K562 (cell line): ENCODE results near the gene OXSM. TPM values are rescaled to one million over a fixed set of nuclear protein-coding genes. Genes with fewer than 3 reads are reported as not detected.

Experiments used
- ELF2 ChIP-seq: fragments of 250-450 bp; sonication (Bioruptor Pico); IDR thresholded peaks from 2 replicates; pipeline ENCODE4 v1.5.0; 2021; ENCODE audit warnings: mild to moderate bottlenecking
- FOXP1 ChIP-seq: sonication (generic); formaldehyde crosslinking; IDR thresholded peaks from 2 replicates; pipeline ENCODE4 v1.8.0; 2022; ENCODE audit warnings: mild to moderate bottlenecking, missing genetic modification reagents
- GTF2F1 ChIP-seq: IDR thresholded peaks from 2 replicates; pipeline ENCODE4 v1.6.1; 2011; ENCODE audit warnings: low read depth, low read length, improper control_type of control experiment
- ID3 ChIP-seq, 2 experiments: fragments of 250-450 bp in 1 of 2; fragments of 450-650 bp in 1 of 2; sonication (Bioruptor Pico) in 1 of 2; IDR thresholded peaks; 2 replicates each; pipeline versions ENCODE4 v1.6.1 to v1.8.0; 2016 to 2021; ENCODE audit warnings: mild to moderate bottlenecking in 2 of 2, moderate library complexity in 2 of 2, missing compliant biosample characterization in 1 of 2, missing genetic modification characterization in 1 of 2
- MAX ChIP-seq: sonication (generic); formaldehyde crosslinking; IDR thresholded peaks from 2 replicates; pipeline ENCODE4 v1.9.0; 2022; ENCODE audit warnings: mild to moderate bottlenecking, missing genetic modification reagents
- MAZ ChIP-seq, 2 experiments: fragments of 450-650 bp in 1 of 2; sonication (generic) in 1 of 2; formaldehyde crosslinking; IDR thresholded peaks in 1 of 2; conservative IDR thresholded peaks in 1 of 2; 2 replicates each; pipeline versions ENCODE4 v1.4.0 to v1.5.0; 2020; ENCODE audit warnings: mild to moderate bottlenecking in 1 of 2, missing genetic modification reagents in 1 of 2
- MLX ChIP-seq, 2 experiments: fragments of 450-650 bp in 1 of 2; sonication (generic) in 1 of 2; formaldehyde crosslinking; conservative IDR thresholded peaks; 2 replicates each; pipeline versions ENCODE4 v1.4.0 to v1.8.1; 2020 to 2022; ENCODE audit warnings: mild to moderate bottlenecking in 1 of 2, missing genetic modification reagents in 1 of 2
- SMAD4 ChIP-seq: fragments of 250-450 bp; sonication (Bioruptor Pico); conservative IDR thresholded peaks from 2 replicates; pipeline ENCODE4 v1.8.0; 2021; ENCODE audit warnings: inconsistent platforms, mild to moderate bottlenecking, moderate library complexity
- SMARCB1 ChIP-seq: IDR thresholded peaks from 2 replicates; pipeline ENCODE4 v1.6.1; 2011; ENCODE audit warnings: improper control_type of control experiment, low read depth; ENCODE audit not compliant: insufficient read length
- THAP12 ChIP-seq: fragments of 250-450 bp; sonication (Bioruptor Pico); IDR thresholded peaks from 2 replicates; pipeline ENCODE4 v1.9.0; 2021; ENCODE audit warnings: mild to moderate bottlenecking, inconsistent platforms
- TOE1 ChIP-seq, 2 experiments: fragments of 450-650 bp in 1 of 2; sonication (generic) in 1 of 2; formaldehyde crosslinking in 1 of 2; IDR thresholded peaks; 2 replicates each; pipeline versions ENCODE4 v1.7.1 to v1.8.0; 2016 to 2022; ENCODE audit warnings: borderline replicate concordance in 2 of 2, mild to moderate bottlenecking in 2 of 2, antibody characterized with exemption in 1 of 2, inconsistent platforms in 1 of 2, low read depth in 1 of 2, missing genetic modification reagents in 1 of 2, moderate library complexity in 1 of 2
- ZNF12 ChIP-seq: sonication (generic); formaldehyde crosslinking; IDR thresholded peaks from 2 replicates; pipeline ENCODE4 v1.4.0; 2020; ENCODE audit warnings: mild to moderate bottlenecking, missing genetic modification reagents
- ZNF511 ChIP-seq: sonication (generic); formaldehyde crosslinking; IDR thresholded peaks from 2 replicates; pipeline ENCODE4 v1.8.0; 2022; ENCODE audit warnings: mild to moderate bottlenecking, missing genetic modification reagents
- ZNF518B ChIP-seq: fragments of 250-450 bp; sonication (Bioruptor Pico); IDR thresholded peaks from 2 replicates; pipeline ENCODE4 v1.5.0; 2021; ENCODE audit warnings: mild to moderate bottlenecking, moderate library complexity
- polyA plus RNA-seq, 8 experiments: library from polyadenylated mRNA; depleted of rRNA in 4 of 8; stranded (reverse) in 5 of 8; unstranded in 3 of 8; fragments of >200 nt; fragmentation: Nextera tagmentation in 2 of 8; fragmentation: Illumina TruSeq in 1 of 8; extraction: Ambion mirVana in 2 of 8; extraction: Trizol in 1 of 8; gene quantifications; 2 replicates each; pipeline versions ENCODE4 v1.2.1 to v1.2.3, GENCODE V29; 2011 to 2014; ENCODE audit warnings: inconsistent platforms in 1 of 8, missing spikeins in 1 of 8
- total RNA-seq, 7 experiments: library from RNA; depleted of rRNA in 6 of 7; stranded (reverse); fragments of >200 nt in 6 of 7; fragmentation: Illumina TruSeq in 2 of 7; extraction: Trizol in 2 of 7; gene quantifications; 2 replicates each; pipeline versions ENCODE4 v1.2.1 to v1.2.3, GENCODE V29; 2011 to 2021; ENCODE audit warnings: low replicate concordance in 1 of 7

The OXSM gene
- total and polyA plus RNA-seq, 9 of the 15 experiments (the other 6 are each of a cell fraction or from before 2014, with no cell fraction given) = 24.0 to 107 (median 34.0) TPM

- peak; percentile 56; the same call in 1 of the 2 replicates for TF ChIP-seq MAX (CRISPR knock-in tag)
- no peak for TF ChIP-seq ID3 (CRISPR knock-in tag; IDR thresholded peaks at IDR 0.05)
- TF ChIP-seq ID3 (tag; IDR thresholded peaks at IDR 0.05) = 0 out of 2 replicates have a peak, but pooled peaks have one; percentile 40
- TF ChIP-seq MLX (CRISPR knock-in tag; conservative IDR thresholded peaks at IDR 0.05) = 0 out of 4 replicates have a peak, but pooled peaks of 1 of the 2 experiments have one; percentile 24
- TF ChIP-seq MAZ (CRISPR knock-in tag; conservative IDR thresholded peaks at IDR 0.05 in 1 of 2, IDR thresholded peaks at IDR 0.05 in 1 of 2) = peak; percentile 58 to 74; a peak in 3 of 4 replicates
- TF ChIP-seq SMAD4 = peak; percentile 42; the same call in 1 of the 2 replicates
- no peak for TF ChIP-seq SMARCB1
- TF ChIP-seq FOXP1 = peak; percentile 73
- TF ChIP-seq TOE1 (IDR thresholded peaks at IDR 0.05; ENCODE audit: borderline replicate concordance) = no peak; the same call in 1 of the 2 replicates
- TF ChIP-seq TOE1 (CRISPR knock-in tag; IDR thresholded peaks at IDR 0.05; ENCODE audit: borderline replicate concordance, low read depth) = no peak
- peak; percentile 84 for TF ChIP-seq ZNF511 (CRISPR knock-in tag)
- TF ChIP-seq ZNF12 (CRISPR knock-in tag) = peak; percentile 54; the same call in 1 of the 2 replicates
- TF ChIP-seq ZNF518B = no peak
- peak; percentile 85 for TF ChIP-seq THAP12 (CRISPR knock-in tag)
- TF ChIP-seq GTF2F1 = peak; percentile 45; the same call in 1 of the 2 replicates
- TF ChIP-seq ELF2 (CRISPR knock-in tag) = peak; percentile 60; the same call in 1 of the 2 replicates
Measured at GRCh38 chr3:25782938-25783660, 6.8 kb upstream of the OXSM start, which contains the start of gene NGLY1 (continued).
